Loucy (cell line): ENCODE measurements around the gene MCHR1.

Experiments used
- CTCF ChIP-seq: fragments of 200-600 bp; sonication (generic); conservative IDR thresholded peaks from 2 replicates; pipeline ENCODE4 v1.5.1; 2014; ENCODE audit warnings: mild to moderate bottlenecking, antibody characterized with exemption, low read length
- EZH2phosphoT487 ChIP-seq: fragments of 200-600 bp; IDR thresholded peaks from 2 replicates; pipeline ENCODE4 v1.6.1; 2018; ENCODE audit warnings: antibody characterized with exemption, mild to moderate bottlenecking, moderate library complexity, borderline replicate concordance

DNA sequence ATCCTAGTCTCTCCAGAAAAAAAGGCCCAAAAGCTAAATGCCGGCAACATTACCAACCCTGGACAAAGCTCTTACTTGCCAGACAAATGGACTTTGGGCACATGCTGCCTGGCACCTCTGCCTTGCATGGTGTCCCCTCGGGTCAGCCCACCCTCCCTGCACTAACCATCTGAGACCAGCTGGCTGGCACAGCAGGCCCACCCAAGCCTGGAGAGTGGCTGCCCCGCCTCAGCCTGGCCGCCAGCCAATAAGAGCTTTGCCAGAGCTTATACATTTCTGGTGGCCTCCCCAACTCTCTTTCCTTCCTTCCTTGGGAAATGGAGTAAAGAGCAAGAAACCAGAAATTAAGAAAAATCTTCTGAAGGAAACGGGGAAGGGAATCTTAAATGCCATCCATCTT lies 24.5 kb downstream of the MCHR1 start:
- TF ChIP-seq CTCF (no peak), EZH2phosphoT487 (no peak)
